Measurements from ENCODE around the gene TBKBP1. TPM values are rescaled to one million over a fixed set of nuclear protein-coding genes. Genes with fewer than 3 reads are reported as not detected.

Gene TBKBP1
- total and polyA plus RNA-seq, 9 of the 15 experiments (the other 6 are each of a cell fraction or from before 2014, with no cell fraction given): 0.03 to 15.6 (median 6.8) TPM

DNA sequence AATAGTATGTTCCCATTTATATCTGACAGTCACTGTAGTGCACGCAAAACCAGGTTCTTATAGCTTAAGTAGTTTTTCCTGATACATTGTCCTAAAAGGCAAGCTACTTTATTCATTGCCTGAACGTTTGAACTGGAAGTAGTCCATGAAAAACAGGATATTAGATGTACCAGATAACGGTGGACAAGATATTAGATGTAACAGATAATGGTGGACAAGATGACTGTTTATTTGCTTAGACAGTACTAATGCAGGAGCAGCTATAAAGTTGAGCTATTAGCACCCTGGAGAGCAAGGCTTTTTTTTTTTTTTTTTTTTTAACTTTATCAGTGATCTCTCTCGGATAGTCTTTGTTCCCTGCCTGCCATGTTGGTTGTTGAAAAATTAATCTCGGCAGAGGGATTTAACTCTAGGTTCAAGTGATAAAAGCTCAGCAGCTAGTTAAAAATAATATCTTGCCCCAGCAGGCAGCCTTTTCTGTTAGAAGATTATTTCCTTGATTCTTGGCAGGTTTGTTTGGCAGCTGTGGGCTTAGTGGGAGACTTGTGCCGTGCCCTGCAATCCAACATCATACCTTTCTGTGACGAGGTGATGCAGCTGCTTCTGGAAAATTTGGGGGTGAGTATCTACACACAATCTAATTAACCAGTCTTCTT, 17.3 kb upstream of the TBKBP1 start:
- intact Hi-C loops (cut with micrococcal nuclease) (no loop called here), in situ Hi-C loops (cut with MboI) (no loop called here)
- no peak overlapping the region for H3K9ac ChIP-seq (ENCODE audit: insufficient read depth in 1 of 2, low read depth in 2 of 2, low read length in 2 of 2)
- no peaks in the 10 kb centered on the region for H3K9me3 ChIP-seq (replicated peaks; ENCODE audit: control insufficient read depth, insufficient read depth, low read depth, low read length)
- H3K36me3 ChIP-seq (ENCODE audit: control insufficient read depth, insufficient read depth, low read length): peaks cover 96% of the 10 kb centered on the region
- H3K9me1 ChIP-seq (ENCODE audit: control insufficient read depth, insufficient read depth, low read length): no peaks in the 10 kb centered on the region
- H3K4me3 ChIP-seq: no peak overlapping the region
- no peak overlapping the region for H3K27ac ChIP-seq (ENCODE audit: extremely low read depth, low read depth, low read length)
- H3K4me2 ChIP-seq (ENCODE audit: insufficient read depth, low read length): no peak overlapping the region
- ChIA-PET POLR2A (interaction anchor here (0.5 to 4.6 kb wide), 6 partner anchors 10 to 58 kb away, joined by 3 to 30 read pairs (median 4); no protein-coding TSS in a partner anchor), CTCF (ENCODE audit: low intra/inter-chr PET ratio) (no interaction called here)
- H3K79me2 ChIP-seq (ENCODE audit: control insufficient read depth, insufficient read depth, low read length): peaks cover 4% of the 10 kb centered on the region; the same call in 1 of the 3 replicates
- no peak overlapping the region for H2AFZ ChIP-seq (ENCODE audit: low read depth, low read length)
- FAIRE-seq (no peak), DNase-seq (ENCODE audit: extremely low read depth in 1 of 4, low spot score in 3 of 4) (no peak), ATAC-seq (no peak)
- H3K4me1 ChIP-seq (replicated peaks in 1 of 2; ENCODE audit: control insufficient read depth in 2 of 2, insufficient read depth in 2 of 2, low read length in 2 of 2): no peaks in the 10 kb centered on the region
- H4K20me1 ChIP-seq (replicated peaks; ENCODE audit: control insufficient read depth, insufficient read depth, low read length): no peaks in the 10 kb centered on the region; the same call in 1 of the 2 replicates
- WGBS (ENCODE audit: insufficient coverage, low coverage, missing lambda C conversion rate): 87% methylated on average over 7 of the region's 7 CpGs
- TF ChIP-seq, protein P1, sequence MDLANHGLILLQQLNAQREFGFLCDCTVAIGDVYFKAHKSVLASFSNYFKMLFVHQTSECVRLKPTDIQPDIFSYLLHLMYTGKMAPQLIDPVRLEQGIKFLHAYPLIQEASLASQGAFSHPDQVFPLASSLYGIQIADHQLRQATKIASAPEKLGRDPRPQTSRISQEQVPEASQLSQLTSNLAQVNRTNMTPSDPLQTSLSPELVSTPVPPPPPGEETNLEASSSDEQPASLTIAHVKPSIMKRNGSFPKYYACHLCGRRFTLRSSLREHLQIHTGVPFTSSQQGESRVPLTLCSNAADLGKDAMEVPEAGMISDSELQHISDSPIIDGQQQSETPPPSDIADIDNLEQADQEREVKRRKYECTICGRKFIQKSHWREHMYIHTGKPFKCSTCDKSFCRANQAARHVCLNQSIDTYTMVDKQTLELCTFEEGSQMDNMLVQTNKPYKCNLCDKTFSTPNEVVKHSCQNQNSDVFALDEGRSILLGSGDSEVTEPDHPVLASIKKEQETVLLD (IDR thresholded peaks at IDR 0.05): peak; percentile 42; the same call in 1 of the 2 replicates
- TF ChIP-seq GATAD2B (IDR thresholded peaks at IDR 0.05; ENCODE audit: borderline replicate concordance) (0 out of 2 replicates have a peak, but pooled peaks have one; percentile 38), ZNF384 (IDR thresholded peaks at IDR 0.05; ENCODE audit: low read depth, low read length) (peak; percentile 17; the same call in 1 of the 2 replicates), EZH2 (IDR thresholded peaks at IDR 0.05; ENCODE audit: borderline replicate concordance, low read depth, low read length) (no peak), MEF2D (tag; conservative IDR thresholded peaks at IDR 0.05; ENCODE audit: low read depth) (no peak), DACH1 (IDR thresholded peaks at IDR 0.05; ENCODE audit: partially characterized antibody) (peak; percentile 95)
- TF ChIP-seq, protein P2, sequence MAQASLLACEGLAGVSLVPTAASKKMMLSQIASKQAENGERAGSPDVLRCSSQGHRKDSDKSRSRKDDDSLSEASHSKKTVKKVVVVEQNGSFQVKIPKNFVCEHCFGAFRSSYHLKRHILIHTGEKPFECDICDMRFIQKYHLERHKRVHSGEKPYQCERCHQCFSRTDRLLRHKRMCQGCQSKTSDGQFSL (CRISPR knock-in tag; IDR thresholded peaks at IDR 0.05): no peak
- TF ChIP-seq, protein P2 (tag; IDR thresholded peaks at IDR 0.05): no peak
- H3K27me3 ChIP-seq (ENCODE audit: control insufficient read depth in 2 of 2, insufficient read depth in 2 of 2, low read length in 2 of 2): no peaks in the 10 kb centered on the region
- BruUV-seq (replicated peaks): no TSS peak
